Measurements from ENCODE around the gene PROKR1.

GRCh38 chr2:68662466-68662865, 19.1 kb downstream of the PROKR1 start:
- TF ChIP-seq MYC (IDR thresholded peaks at IDR 0.05; ENCODE audit: low read depth, low read length), result no peak
- no peak for TF ChIP-seq CTCF (IDR thresholded peaks at IDR 0.05; ENCODE audit: extremely low read depth in 1 of 2, insufficient read depth in 1 of 2, low read depth in 1 of 2, low read length in 2 of 2)
- TF ChIP-seq POLR2AphosphoS5 (IDR thresholded peaks at IDR 0.05; ENCODE audit: insufficient read depth, low read depth, low read length), result no peak
- TF ChIP-seq POLR2A (IDR thresholded peaks at IDR 0.05; ENCODE audit: low read depth, low read length), result no peak
- TF ChIP-seq EZH2 (IDR thresholded peaks at IDR 0.05; ENCODE audit: borderline replicate concordance, low read depth, low read length, severe bottlenecking), result no peak

All from endothelial cell of umbilical vein (primary cell).